Measurements from ENCODE around the gene CLCN3.

GRCh38 chr4:169658975-169659715 lies 38.8 kb downstream of the CLCN3 start:
- TF ChIP-seq CREB1 (CRISPR knock-in tag; IDR thresholded peaks at IDR 0.05; ENCODE audit: low read depth) (no peak), CTCF (conservative IDR thresholded peaks at IDR 0.05; ENCODE audit: low read depth in 2 of 2) (no peak), POLR2AphosphoS5 (IDR thresholded peaks at IDR 0.05; ENCODE audit: low read depth) (no peak), JUNB (IDR thresholded peaks at IDR 0.05; ENCODE audit: unreplicated experiment) (no peak), EZH2 (IDR thresholded peaks at IDR 0.05; ENCODE audit: low read depth, unreplicated experiment) (no peak), REST (IDR thresholded peaks at IDR 0.05; ENCODE audit: unreplicated experiment) (no peak), EZH2phosphoT487 (IDR thresholded peaks at IDR 0.05; ENCODE audit: unreplicated experiment) (no peak), ETS1 (IDR thresholded peaks at IDR 0.05) (no peak), ZNF331 (CRISPR knock-in tag; IDR thresholded peaks at IDR 0.05; ENCODE audit: low read depth) (no peak)

Data from GM23338 (cell line).